PFSK-1 (cell line): ENCODE results near the gene EPHA5.

Experiments used
- FOXP2 ChIP-seq: optimal IDR thresholded peaks from 2 replicates; pipeline ENCODE3; 2011; ENCODE audit warnings: borderline replicate concordance, control low read depth, inconsistent platforms; ENCODE audit not compliant: insufficient read depth; ENCODE audit errors: extremely low read length, extremely low read depth
- POLR2AphosphoS5 ChIP-seq: IDR thresholded peaks from 2 replicates; pipeline ENCODE4 v1.6.1; 2012; ENCODE audit warnings: low read depth, mild to moderate bottlenecking, control low read depth, low read length, moderate library complexity
- SIN3A ChIP-seq: IDR thresholded peaks from 2 replicates; pipeline ENCODE4 v1.6.1; 2012; ENCODE audit warnings: mild to moderate bottlenecking, low read length, moderate library complexity, borderline replicate concordance; ENCODE audit not compliant: insufficient read depth
- TAF1 ChIP-seq: IDR thresholded peaks from 2 replicates; pipeline ENCODE4 v1.6.1; 2012; ENCODE audit warnings: low read length, control low read depth, borderline replicate concordance; ENCODE audit not compliant: insufficient read depth
- TF ChIP-seq, protein P1 (sequence below), 2 experiments: IDR thresholded peaks; 2 replicates each; pipeline versions ENCODE4 v1.6.1 to v1.8.0; 2011 to 2012; ENCODE audit warnings: low read depth in 2 of 2, low read length in 2 of 2, control low read depth in 1 of 2, inconsistent platforms in 1 of 2, mild to moderate bottlenecking in 1 of 2, moderate library complexity in 1 of 2; ENCODE audit not compliant: insufficient read depth in 1 of 2

Gene EPHA5

DNA sequence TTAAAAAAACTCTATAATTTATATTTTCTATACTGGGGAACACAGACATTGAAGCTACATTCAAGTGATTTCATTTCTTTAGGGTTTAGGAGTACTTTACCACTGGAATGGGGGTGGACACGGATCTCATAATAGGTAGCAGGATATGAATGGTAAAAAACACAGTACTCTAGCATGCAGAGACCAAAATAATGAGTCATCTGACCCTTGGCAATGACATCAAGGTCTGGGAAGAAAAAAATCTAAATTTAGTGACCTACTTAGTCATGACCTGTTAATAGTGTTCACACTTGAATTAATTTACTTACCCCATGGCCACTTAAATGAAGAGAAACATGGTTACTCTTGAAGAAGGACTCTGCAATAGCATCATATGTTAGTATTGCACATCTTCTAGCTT, 187.9 kb downstream of the EPHA5 start:
- TF ChIP-seq TAF1 (no peak), SIN3A (no peak), FOXP2 (no peak), POLR2AphosphoS5 (no peak)
- TF ChIP-seq, protein P1, sequence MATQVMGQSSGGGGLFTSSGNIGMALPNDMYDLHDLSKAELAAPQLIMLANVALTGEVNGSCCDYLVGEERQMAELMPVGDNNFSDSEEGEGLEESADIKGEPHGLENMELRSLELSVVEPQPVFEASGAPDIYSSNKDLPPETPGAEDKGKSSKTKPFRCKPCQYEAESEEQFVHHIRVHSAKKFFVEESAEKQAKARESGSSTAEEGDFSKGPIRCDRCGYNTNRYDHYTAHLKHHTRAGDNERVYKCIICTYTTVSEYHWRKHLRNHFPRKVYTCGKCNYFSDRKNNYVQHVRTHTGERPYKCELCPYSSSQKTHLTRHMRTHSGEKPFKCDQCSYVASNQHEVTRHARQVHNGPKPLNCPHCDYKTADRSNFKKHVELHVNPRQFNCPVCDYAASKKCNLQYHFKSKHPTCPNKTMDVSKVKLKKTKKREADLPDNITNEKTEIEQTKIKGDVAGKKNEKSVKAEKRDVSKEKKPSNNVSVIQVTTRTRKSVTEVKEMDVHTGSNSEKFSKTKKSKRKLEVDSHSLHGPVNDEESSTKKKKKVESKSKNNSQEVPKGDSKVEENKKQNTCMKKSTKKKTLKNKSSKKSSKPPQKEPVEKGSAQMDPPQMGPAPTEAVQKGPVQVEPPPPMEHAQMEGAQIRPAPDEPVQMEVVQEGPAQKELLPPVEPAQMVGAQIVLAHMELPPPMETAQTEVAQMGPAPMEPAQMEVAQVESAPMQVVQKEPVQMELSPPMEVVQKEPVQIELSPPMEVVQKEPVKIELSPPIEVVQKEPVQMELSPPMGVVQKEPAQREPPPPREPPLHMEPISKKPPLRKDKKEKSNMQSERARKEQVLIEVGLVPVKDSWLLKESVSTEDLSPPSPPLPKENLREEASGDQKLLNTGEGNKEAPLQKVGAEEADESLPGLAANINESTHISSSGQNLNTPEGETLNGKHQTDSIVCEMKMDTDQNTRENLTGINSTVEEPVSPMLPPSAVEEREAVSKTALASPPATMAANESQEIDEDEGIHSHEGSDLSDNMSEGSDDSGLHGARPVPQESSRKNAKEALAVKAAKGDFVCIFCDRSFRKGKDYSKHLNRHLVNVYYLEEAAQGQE (IDR thresholded peaks at IDR 0.05; ENCODE audit: insufficient read depth in 1 of 2, low read depth in 2 of 2, low read length in 2 of 2): no peak

DNA sequence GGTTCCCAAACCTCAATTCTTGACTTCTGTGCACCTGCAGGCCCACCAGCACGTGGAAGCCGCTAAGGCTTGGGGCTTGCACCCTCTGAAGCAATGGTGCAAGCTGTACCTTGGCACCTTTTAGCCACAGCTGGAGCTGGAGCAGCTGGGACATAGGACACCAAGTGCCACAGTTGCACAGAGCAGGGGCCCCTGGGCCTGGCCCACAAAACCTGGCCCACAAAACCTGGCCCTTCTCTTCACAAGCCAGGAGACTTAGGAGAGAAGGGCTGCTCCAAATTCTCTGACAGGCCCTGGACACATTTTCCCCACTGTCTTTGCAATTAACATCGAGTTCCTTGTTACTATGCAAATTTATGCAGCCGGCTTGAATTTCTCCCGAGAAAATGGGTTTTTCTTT, 197.8 kb downstream of the EPHA5 start:
- no peak for TF ChIP-seq TAF1

DNA sequence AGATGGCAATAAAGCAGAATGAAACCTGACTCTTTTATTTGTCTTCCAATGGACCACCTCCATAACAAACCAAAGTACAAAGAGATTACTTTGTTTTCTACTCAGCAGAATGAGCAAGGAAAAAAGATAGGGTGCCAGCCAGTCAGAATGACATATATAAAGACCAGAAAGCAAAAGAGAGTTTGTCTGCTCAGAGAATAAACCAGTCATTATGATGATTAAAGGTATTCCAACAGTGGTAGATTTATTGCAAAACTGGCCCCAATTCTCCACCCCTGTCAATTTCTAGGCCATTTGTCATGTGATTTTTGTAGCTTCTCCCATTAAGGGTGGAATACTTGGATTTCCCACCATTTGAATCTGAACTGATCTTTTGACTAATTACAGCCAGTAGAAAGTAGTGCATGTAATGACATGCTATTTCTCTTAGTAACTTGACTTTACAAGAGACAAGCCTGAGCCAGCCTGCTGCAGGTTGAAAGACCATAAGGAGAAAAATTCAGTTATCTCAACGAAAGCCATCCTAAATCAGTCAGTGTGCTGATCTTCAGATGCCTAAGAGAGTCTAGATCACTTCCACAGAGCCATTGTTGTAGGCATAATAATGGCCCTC, 203.1 kb downstream of the EPHA5 start:
- TF ChIP-seq FOXP2: no peak
- TF ChIP-seq TAF1: no peak
- no peak for TF ChIP-seq POLR2AphosphoS5
- TF ChIP-seq SIN3A: no peak
- TF ChIP-seq, protein P1 (IDR thresholded peaks at IDR 0.05; ENCODE audit: insufficient read depth in 1 of 2, low read depth in 2 of 2, low read length in 2 of 2): no peak

DNA sequence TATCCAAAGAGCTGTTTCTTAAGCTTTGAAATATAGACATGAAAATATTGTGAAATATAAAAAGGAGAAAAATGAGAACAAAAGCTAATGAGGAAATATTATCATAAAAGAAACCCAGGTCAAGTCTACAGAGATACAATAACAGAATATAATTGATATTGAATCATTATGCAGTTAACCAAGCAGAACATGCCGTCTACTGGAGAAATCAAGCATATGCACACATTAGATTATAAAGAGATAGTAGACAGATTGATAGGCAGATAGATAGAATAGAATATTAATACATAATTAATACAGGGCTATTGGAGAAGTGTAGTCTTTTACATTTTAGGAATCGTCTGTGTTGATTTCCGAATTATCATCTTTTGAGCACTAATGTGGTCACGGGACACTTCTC, 208.5 kb downstream of the EPHA5 start:
- TF ChIP-seq SIN3A: no peak
- no peak for TF ChIP-seq FOXP2
- no peak for TF ChIP-seq TAF1
- TF ChIP-seq POLR2AphosphoS5: no peak
- TF ChIP-seq, protein P1 (IDR thresholded peaks at IDR 0.05; ENCODE audit: insufficient read depth in 1 of 2, low read depth in 2 of 2, low read length in 2 of 2): no peak

DNA sequence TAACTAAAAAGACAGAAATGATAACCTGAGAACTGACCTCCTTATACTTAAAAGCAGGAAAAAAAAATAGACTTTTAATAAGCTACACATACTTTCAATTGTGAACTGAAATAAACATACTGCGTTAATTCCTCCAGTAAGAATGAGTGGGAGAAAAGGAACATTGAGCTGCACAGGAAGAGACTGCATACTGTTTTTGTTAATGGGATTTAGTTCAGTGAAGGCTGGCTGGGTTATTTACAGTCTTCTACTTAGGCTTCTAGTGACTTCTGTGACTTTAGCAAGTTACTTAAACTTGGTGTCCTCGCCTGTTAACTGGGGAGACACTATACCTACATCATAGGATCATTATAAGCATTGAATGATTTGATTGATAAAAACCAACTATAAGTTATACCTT, 213.3 kb downstream of the EPHA5 start:
- TF ChIP-seq, protein P1 (IDR thresholded peaks at IDR 0.05; ENCODE audit: insufficient read depth in 1 of 2, low read depth in 2 of 2, low read length in 2 of 2): no peak
- TF ChIP-seq SIN3A (no peak), TAF1 (no peak), POLR2AphosphoS5 (no peak), FOXP2 (no peak)

DNA sequence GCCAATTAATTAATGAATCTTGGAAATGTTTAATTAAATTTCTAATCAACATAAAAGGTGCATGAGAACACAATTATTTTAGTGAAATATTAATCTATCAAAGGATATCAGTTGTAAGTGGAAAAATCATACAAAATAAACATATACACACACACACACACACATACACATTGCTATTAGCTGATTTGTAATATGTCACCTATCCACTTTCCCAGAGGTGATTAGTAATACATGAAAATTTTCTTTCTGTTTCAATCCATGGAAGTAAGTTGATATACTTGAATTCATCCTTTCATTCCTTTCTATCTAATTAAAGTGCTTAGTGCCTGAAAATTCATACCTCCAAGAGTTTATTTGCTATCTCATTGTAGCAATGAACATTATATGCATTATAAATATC, 213.7 kb downstream of the EPHA5 start:
- TF ChIP-seq, protein P1 (IDR thresholded peaks at IDR 0.05; ENCODE audit: insufficient read depth in 1 of 2, low read depth in 2 of 2, low read length in 2 of 2): no peak
- TF ChIP-seq POLR2AphosphoS5 (no peak), FOXP2 (no peak), TAF1 (no peak), SIN3A (no peak)
